NCI-H2227 (cell line): Measurements from ENCODE around the gene SLC8A2.

ENCODE experiments used
- DNase-seq: peaks from one replicate; lab custom pipeline; 2025; ENCODE audit not compliant: unreplicated experiment; lab: John Stamatoyannopoulos, UW

Gene SLC8A2

GRCh38 chr19:47432091-47432490, 39.6 kb downstream of the SLC8A2 start:
- no peak for DNase-seq

GRCh38 chr19:47430041-47430802, 41.5 kb downstream of the SLC8A2 start:
- no peak for DNase-seq

- no peak for DNase-seq
Observed at GRCh38 chr19:47429140-47429793, 42.4 kb downstream of the SLC8A2 start.

- peak; percentile 97 for DNase-seq
Observed at GRCh38 chr19:47428177-47428894, 43.4 kb downstream of the SLC8A2 start.

- peak; percentile 82 for DNase-seq
Observed at GRCh38 chr19:47427241-47428176, 44.2 kb downstream of the SLC8A2 start.

- DNase-seq = no peak
Observed at GRCh38 chr19:47423203-47423882, 48.4 kb downstream of the SLC8A2 start.

- DNase-seq = no peak
Observed at GRCh38 chr19:47422417-47423163, 49.1 kb downstream of the SLC8A2 start.

GRCh38 chr19:47421844-47422395, 49.8 kb downstream of the SLC8A2 start:
- peak; percentile 89 for DNase-seq

- DNase-seq = no peak
Observed at GRCh38 chr19:47421244-47421786, 50.4 kb downstream of the SLC8A2 start.

- no peak for DNase-seq
Observed at GRCh38 chr19:47419789-47420188, 51.9 kb downstream of the SLC8A2 start.

GRCh38 chr19:47419030-47419783, 52.5 kb downstream of the SLC8A2 start, which contains the start of gene MEIS3:
MEIS3 (minus strand) TSS chr19:47419527; CDS start chr19:47419081, 446 bp downstream.
- DNase-seq = peak; percentile 47

- DNase-seq = no peak
Observed at GRCh38 chr19:47418692-47419029, 53.0 kb downstream of the SLC8A2 start.

- DNase-seq = no peak
Observed at GRCh38 chr19:47417746-47418691, 53.7 kb downstream of the SLC8A2 start.

- no peak for DNase-seq
Observed at GRCh38 chr19:47417107-47417745, 54.5 kb downstream of the SLC8A2 start.

GRCh38 chr19:47416643-47416985, 55.1 kb downstream of the SLC8A2 start:
- DNase-seq = no peak

GRCh38 chr19:47415953-47416642, 55.6 kb downstream of the SLC8A2 start:
- no peak for DNase-seq
